Hematopoietic multipotent progenitor cell treated with erythropoietin and hydrocortisone succinate and interleukin-3 and kit ligand, for 17 days (in vitro differentiated cells): ENCODE data around the gene SLC41A3.
"Not testable (repeated sequence)": the region's sequence is repeated elsewhere in the genome, so short reads cannot be mapped to it uniquely, and the experiment has no call there.

ENCODE experiments used
- DNase-seq: peaks from one replicate; pipeline ENCODE4 v3.0.0-alpha.2; 2015; ENCODE audit warnings: low spot score

SLC41A3 gene

DNA sequence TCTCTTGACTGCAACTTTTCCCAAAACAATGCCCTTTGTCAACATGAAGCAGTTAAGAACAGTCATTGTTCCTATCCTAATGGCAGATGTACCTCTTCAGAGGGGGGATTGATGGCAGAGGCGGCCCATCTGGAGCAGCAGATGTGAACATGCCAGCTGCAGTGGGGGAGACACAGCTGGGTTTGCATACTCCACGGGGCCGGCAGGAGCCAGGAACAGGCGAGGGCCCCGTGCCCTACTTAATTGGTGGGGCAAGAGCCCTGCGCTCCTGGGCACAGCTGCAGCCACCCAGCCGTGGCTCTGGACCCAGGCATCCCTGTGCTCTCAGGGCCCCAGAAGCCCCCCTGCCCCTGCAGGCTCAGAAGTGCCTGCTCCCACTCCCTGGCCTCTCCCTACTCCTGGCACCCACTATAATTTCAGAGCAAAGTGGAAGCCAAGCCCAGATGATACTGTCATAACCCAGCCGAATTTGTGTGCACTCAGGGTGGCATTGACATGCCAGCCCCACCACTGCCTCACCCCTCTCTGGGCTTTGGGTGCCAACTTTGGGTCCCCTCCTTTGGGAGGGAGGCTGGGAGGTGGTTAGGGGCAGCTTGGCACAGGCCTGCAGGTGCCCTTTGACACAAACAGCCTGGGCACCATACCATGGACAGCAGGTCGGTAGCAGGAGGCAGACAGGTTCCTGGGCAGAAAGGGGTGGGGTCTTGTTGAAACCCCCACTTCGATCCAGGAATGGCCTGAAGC is 80.3 kb downstream of the SLC41A3 start:
- DNase-seq, result no peak

DNA sequence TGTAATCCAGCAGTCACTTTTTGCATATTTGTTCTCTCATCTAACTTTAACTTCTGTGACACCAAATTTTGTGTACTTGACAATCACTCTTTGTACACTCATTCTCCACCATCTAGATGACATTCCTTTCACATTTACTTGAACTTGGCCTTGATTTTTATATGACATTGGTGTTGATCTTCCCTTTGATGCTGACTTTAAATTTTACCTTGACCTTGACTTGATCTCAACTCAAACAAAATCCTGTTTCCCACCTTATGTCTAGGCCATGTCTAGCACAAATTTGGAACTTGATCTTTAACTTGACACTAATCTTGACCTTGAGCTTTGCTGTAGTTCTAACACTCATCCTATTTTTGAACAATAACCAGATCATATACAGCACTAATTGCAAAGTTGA is 81.7 kb downstream of the SLC41A3 start:
- DNase-seq, result no peak

DNA sequence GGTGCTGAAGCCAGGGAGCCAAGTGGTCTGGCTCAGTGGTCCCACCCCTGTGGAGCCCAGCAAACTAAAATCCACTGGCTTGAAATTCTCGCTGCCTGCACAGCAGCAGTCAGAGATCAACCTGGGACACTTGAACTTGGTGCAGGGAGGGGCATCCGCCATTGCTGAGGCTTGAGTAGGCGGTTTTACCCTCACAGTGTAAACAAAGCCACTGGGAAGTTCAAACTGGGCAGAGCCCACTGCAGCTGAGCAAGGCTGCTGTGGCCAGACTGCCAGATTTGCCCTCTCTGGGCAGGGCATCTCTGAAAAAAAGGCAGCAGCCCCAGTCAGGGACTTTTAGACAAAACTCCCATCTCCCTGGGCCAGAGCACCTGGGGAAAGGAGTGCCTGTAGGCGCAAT is 87.2 kb downstream of the SLC41A3 start:
- DNase-seq, result not testable (repeated sequence)

DNA sequence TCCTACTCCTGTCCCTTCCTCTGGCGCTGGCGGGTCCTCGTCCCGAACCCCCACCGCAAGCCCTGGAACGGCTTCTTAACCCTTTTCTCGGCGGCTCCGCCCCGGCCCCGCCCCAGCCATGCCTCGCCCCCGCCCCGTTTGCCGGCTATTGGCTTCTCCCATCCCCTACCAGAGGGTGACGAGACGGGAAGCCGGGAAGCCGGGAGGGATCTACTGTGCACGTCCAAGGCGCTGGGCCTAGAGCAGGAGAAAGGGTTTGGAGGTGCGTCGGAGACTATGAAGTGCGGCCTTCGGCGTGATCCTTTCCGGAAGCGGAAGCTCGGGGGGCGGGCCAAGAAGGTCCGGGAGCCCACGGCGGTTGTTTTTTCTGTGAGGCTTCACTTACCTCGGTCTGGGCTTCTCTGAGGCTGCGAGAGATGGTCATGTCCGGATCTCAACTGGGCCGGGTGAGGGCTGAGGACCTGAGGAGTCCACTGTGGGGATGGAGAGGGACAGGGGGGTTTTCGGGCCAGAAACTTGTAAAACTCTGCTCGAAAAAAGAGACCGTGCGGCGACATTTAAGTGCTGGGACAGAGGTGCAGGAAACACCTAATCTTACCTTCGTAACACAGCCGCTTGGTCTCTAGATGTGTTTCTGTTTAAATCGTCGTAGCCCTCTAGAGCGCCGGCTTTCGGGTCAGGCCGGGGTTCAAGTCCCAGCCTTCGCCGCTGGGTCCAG is 93.5 kb downstream of the SLC41A3 start:
- peak; percentile 11 for DNase-seq

DNA sequence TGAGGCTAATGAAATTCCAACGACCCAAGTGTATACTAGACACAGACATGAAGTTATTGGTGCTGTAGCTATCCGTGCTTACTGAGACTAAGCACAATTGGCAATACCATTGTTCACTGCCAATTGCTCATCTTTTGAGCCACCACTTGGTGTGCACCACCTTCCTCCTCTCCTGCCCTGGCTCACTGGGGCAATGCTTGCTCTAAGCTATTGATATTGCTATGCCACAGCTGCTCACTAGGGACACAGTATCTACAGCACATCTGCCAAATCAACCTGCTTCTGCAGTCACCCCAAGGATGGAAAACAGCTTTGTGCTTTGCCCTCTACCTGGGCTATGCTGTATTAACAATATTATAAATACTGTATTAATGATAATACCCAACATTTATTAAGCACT is 99.0 kb downstream of the SLC41A3 start:
- not testable (repeated sequence) for DNase-seq

DNA sequence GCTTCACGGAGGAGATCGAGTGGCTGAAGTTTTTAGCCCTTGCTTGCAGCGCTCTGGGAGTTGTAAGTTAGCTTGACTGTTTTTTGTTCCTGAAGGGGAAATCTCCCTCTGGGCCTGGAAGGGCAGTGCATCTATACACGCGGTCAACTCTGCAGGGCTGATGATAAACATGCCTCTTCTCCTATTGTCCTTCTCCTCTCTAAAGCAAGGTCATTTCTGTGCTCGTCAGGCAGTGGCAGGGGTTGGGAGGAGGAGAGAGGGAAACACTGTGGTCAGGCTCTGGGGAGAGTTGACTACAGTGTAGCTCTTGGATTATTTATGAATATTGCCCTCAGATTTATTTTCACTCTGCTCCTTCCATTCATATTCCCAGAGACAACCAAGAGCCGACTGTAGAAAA is 106.8 kb downstream of the SLC41A3 start:
- DNase-seq, result not testable (repeated sequence)

DNA sequence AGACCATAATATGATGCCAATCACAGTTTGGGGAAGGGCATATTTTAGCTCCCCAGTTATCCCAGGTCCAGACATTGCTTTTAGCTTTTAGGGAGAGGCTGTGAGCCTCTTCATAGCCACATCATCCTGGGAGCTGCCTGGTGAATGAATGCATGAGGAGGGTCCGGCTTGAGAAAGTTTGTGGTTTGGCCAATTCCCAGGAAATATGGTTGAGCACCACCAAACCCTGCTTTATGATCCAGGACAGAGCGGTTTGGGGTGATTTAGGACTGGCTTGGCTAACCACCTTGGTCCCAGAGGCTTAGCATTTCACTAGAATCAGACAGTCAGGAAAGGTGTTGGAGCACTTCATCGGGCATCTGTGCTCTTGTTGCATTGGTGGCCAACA is 107.9 kb downstream of the SLC41A3 start:
- not testable (repeated sequence) for DNase-seq

DNA sequence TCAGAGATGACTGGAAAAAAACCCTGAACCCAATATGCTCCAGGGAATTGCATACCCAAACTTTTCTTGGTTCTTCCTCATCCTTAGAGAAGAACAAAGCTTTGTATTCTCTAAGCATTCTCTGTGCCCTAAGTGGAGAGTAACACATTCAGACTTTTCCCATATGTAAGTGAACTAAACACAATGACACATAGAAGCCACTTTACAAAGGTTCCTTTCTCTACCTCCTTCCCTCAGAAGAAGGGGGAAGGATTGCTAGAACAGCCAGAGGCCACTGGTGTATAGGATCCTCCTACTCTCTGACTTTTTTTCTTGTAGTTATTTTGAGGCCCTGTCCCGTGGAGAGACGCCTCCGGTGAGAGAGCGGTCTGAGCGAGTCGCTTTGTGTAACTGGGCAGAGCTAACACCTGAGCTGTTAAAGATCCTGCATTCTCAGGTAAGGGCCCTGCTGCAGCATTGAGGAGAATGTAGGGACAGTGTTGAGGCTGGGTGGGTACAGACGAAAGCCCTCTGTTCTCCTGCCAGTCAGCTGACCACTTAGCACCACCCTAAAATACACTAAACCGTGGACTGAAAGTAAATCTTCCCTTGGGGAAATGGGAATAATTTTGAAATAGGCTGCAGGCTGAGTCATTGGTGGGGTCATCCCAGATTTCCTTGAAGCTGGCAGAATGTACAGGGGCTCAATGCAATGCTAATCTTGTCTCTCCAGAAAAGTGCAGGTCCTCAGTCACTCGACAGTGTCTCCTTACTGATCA is 108.5 kb downstream of the SLC41A3 start:
- not testable (repeated sequence) for DNase-seq

DNA sequence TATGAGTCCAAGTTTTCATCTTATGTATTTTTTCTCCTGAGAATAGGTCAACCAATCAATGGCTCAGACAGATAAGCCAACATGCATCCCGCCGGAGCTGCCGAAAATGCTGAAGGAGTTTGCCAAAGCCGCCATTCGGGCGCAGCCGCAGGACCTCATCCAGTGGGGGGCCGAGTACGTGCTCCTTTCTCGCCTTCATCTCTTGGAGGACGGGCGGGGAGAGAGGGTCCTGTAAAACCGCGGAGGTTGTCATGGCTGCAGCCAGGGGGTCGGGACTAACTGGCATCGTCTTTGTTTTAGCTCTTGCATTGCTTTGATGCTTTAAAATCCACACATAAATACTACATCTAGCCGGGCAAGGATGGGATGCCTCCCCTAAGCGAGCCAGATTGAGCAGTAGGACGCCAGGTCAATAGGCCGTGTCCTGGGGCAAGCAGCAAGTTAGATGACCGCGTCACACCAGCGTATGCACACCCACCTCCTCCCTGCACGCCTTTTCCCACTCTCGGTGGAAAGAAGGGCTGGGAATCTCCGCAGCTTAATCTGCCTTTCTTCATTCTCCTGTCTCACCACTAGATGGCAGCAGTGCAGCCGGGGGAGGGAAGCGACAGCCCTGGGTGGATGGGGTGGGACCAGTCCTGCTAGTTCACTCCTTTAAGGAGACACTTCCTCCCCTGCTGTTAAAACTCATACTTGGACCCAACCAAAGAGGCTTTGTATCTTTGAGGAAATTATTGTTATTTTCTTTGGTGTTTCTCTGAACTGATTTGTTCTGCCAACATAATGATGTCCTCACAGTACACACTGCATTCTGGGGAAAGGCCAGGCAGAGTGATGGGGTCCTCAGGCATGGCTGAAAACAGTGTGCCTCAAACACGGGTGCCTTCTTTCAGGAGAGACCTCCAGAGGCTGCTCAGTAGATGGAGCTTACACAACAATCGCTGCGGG is 111.7 kb downstream of the SLC41A3 start:
- peak; percentile 19 for DNase-seq

DNA sequence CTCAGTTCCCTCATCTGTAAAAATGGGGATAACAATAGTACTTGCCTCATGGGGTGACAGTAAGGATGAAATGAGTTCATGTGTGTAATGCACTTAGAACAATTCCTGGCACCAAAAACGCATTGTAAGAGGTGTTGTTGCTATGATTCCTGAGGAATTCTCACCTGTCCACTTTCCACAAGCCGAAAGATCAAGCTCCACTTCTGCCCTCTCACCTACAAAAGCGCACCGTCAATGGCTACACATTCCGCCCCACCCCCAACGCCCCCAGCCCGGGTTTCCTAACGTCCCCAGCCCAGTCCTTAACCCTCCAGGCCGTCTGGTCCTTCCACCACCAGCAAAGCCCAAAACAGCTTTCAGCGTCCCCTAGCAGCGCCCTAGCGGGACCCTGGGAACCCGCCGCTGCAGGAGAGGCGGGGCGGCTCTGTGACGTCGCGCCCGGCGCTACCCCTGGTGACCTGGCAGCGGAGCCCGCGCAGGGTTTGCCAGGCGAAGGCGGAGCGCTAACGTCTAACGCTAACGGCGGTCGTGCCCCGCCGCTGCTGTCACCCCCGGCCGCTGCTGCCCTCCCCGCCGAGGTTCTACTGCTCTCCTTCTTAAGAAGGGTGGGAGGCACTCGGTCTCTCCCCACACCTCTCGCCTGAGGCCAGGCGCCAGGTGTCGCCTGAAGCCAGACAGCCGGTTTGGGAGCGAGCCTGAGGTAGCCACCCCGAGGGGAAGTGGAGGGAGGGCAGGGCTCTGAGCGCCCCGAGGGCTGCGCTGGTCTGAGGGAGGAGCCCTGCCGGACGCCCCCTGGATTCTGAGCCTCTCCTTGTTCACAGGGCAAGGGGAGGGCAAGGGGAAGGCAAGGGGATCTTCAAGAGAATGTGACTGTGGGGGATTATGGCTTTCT is 115.0 kb downstream of the SLC41A3 start, which contains the start of gene ROPN1B:
Gene ROPN1B, plus strand, starts transcription at position 478 of the 892 bp plus-strand sequence. CDS start 2,877 bp downstream, outside the sequence.
- DNase-seq, result not testable (repeated sequence)

DNA sequence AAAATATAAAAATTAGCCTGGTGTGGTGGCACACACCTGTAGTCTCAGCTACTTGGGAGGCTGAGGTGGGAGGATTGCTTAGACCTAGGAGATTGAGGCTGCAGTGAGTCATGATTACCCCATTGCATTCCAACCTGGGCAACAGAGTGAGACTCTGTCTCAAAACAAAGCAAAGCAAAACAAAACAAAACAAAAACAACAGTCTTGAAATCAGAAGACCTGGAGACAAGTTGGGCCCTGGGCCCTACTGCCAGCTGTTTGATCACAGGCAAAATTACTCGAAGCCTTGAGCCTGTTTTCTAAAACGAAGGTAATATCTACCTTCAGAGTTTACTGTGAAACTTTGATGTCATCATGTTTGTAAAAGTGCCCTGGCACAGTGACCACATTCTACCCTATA is 115.8 kb downstream of the SLC41A3 start:
- DNase-seq, result not testable (repeated sequence)

DNA sequence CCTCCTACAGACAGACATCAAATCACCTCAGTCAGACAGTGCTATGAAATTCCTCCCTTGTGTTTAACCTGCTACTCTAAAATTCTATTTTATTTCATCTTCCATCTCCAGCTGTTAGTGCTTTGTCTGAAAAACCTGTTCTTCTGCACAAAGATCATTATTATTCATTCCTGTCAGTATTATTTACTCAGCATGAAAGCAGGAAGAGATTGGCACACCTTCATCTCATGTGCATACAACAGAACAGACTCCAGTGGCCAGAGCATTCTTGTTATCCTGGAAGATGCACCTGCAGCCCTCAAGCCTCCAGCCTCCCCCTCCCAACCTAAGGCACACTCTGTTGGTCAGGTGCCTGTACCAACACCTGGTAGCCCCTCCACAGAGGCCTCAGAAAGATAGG is 116.8 kb downstream of the SLC41A3 start:
- no peak for DNase-seq

DNA sequence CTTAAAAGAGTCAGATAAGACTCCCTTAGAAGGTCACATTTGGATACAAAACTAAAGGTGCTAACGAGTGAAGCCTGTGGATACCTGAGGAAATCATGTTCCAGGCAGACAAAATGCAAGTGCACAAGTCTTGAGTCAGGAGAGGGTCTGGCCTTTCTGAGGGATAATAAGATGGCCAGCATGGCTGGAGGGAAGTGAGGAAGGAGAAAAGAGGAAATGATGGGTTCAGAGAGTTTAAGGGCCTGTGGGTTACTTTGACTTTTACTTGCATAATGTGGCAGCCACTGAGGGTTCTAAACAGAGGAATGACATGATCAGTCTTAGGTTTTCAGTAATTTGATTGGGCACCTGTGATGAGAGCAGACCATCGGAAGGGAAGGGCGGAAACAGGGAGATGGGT is 118.4 kb downstream of the SLC41A3 start:
- DNase-seq, result no peak

DNA sequence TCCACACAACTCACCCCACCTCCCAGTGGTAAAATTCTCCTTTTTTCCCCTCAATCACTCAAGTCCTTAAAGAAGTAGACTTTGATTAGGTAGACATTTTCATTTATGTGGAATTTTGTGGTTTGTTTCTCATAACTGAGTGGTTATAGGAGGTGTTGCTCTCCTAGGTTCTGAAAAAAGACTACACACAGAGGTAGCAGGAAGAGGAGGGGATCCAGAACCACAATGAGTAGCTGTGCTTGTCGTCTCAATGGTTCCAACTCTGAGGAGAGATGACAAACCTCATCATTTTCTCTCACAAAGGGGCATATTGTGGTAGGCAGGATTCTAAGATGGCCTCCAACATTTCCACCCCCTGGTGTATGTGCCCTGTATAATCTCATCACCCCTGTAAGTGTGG is 120.1 kb downstream of the SLC41A3 start:
- not testable (repeated sequence) for DNase-seq

DNA sequence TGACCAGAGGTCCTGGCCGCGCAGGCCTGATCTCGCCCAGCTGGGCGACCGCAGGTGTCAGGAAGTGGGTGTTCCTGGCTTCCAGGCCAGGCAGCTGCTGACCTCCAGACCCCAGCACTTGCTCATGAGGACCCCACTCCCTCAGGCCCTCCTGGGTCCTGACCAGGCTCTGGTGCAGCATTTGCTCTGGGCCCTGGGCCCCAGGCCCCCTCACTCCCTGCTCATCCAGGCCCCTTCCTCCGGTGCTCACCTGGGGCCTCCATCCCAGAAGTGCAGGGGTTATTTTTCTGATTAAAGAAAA is 122.7 kb downstream of the SLC41A3 start:
- no peak for DNase-seq

DNA sequence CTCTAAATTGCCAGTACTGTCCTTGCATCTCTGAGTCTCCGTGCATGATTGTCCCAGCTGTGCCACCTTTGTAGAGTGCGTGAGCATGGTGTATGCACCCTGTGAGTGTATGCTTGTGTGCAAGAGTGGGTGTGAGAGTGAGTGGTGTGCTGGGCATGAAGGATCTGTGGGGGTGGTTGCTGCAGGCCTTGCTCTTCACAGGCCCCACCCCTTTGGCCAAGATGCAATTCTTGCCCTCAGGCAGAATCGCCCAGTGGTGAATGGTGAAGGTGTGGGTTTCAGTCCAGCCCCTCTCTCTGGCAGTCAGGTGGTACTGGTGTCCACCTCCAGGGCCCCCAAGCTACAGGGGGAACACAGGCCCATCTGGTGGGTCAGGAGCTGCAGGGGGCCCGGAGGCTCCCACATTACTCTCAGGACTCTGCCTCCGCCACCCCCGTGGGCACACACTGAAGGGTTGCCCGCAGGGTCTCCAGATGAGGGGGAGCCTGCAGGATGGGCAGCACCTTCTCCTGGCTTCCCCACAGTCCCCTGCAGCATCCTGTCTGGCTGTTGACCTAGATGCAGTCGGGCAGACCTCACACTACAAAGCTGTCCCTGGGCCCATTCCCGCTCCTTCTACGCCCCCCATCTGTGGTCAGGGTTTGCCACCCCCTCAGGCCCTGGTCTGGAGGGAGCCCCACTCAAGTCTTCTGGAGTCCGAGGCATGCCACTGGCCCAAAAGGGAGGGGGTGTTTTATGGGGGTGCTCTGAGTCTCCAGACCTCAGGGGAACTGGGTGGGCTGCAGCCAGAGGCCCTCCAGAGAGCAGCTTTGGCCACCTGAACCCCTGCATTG is 123.3 kb downstream of the SLC41A3 start:
- no peak for DNase-seq

DNA sequence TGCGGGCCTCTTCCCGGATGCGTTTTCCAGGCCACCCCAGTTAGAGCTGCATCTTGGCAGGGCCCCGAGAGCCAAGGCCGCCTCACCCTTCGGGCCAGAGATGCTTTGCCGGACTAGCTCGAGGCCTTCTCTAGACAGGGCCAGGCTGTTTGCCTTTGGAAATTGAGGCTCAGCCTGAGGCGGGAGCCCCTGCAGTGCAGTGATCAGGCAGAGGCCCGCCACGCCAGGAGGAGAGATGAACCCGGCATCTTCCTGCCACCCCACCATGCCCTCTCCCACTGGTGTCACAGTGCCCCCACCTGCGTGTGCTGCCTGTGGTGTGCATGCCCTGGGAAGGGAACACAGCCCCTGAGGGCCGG is 123.9 kb downstream of the SLC41A3 start:
- DNase-seq, result no peak

DNA sequence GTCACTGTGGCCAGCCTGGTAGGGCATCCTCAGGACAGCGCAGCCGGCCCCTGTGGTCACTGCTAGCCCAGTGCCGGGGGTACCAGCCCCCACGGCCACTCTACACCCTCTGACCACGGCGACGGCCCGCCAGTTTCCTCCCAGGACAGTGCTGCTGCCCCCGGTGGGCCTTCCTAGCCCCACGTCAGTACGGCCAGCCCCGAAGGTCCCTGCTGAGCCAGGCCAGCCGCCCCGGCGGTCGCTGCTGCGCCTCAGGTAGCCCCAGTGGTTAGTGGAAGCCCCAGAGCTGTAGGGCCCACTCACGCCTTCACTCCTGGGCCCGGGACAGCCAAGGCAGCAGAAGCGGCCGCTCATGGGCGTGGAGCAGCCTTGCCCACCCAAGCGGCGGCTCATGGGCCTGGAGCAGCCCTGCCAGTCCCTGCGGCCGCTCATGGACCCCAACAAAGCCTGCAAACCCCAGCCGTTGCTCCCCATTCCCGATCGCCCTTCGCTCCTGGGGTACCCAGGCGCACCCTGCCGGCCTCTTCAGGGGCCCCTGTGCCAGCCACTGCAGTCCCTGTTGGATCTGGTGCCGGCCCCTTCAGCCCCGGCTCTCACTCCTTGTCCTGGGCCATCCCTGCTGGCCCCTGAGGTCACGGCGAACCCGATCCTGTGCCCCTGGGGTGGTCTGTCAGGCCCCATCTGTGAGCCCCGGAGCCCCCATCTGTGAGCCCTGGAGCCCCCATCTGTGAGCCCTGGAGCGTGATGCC is 124.4 kb downstream of the SLC41A3 start:
- no peak for DNase-seq
